Measurements from ENCODE around the gene MME.
"Not testable (repeated sequence)": the region's sequence is repeated elsewhere in the genome, so short reads cannot be mapped to it uniquely, and the experiment has no call there.

The MME gene

DNA sequence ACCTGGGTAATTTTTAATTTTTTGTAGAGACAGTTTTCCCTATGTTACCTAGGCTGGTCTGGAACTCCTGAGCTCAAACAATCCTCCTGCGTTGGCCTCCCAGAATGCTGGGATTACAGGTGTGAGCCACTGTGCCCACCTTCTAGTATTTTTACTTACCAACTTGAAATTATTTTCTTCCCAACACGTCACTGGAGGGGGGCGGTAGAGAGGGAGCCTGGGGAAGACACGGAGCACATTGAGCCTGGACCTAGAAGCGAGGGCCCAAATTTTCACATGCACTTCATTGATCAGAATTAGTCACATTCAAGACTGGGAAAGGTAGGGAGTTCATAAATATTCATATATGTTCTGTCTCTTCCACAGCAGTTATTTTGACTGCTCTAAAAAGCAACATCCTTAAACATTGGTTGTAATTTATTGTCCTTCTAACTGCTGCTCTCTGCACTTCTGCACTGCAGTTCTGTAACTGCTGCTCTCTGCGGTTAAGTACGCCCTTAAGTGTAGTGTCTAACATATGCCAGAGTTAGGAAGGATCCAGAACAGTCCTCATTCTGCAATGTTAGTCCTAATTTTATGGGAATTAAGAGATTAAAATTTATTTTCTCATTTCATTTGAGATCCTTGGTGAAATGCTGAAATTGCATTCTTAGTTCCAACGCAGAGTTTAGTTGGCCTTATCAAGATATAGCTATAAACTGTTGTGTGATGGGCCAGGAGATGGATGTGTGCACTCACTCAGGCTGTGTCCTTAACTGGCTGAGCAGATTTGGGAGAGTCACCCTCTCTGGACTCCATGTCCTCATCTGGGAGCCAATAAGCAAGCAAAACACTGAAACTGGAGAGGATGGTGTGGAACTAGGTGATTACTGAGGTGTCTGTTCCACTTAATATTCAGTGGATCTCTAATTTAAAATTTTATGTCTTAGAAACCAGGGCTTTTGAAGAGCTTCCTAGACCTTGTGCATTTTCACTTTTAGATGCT, 115.1 kb downstream of the MME start:
- no peak for DNase-seq

DNA sequence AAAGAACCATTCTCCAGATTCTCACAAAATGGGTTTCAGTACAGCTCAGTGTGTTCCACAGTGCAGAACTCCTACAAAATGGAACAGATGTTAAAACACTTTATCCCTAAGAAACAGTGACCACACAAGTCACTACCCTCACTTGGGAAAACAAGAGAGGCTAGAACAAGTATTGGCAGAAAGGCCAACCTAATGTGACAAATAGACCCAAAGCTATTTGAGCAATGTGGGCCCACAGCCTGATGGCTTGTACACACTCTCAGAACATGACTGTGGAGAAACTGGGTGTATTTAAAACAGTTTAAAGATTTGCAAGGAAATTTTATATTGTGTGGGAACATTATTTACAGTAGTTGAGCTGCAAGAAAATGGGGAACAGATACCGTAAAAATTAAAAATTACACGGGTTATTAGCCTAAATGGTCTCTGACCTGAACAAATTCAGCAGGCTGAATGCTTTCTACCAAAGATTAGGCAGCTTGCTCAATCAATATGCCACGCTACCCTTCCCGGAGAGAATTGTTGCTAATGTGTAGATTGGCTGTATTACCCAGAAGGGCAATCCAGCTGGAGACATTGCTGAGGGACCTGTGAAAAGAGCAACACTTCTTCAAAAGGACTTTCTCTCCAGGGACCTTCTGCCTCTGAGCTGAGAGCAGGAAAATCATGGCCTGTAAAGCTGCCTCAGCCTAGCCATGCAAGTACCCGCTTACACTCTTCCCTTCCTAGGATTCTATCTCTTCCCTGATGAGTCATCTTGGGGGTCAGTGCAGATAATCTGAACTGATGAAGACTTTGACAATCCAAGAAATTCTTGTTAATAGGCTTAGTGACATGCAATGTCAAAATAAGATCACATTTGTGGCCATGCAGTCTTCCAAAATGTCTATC, 116.3 kb downstream of the MME start:
- DNase-seq: no peak

GRCh38 chr3:155197786-155198185, 117.7 kb downstream of the MME start:
- DNase-seq: no peak

DNA sequence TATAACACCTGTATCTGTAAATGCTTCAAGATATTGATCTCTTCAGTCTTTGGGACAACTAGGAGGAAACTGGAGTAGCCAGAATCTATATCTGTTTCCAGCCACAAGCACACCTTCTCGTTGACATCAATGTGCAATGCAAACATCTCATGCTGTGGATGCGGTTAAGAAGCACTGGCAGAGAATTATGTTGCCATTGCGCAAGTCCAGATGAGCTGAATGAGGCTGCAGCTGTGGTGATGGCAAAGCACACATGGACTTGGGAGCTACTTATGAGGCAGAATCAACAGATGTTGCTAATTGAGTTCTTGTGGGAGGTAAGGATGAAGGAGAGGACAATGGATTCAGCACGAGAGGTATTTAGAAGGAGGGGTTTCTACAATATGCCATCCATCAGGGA, 122.5 kb downstream of the MME start:
- DNase-seq: no peak

DNA sequence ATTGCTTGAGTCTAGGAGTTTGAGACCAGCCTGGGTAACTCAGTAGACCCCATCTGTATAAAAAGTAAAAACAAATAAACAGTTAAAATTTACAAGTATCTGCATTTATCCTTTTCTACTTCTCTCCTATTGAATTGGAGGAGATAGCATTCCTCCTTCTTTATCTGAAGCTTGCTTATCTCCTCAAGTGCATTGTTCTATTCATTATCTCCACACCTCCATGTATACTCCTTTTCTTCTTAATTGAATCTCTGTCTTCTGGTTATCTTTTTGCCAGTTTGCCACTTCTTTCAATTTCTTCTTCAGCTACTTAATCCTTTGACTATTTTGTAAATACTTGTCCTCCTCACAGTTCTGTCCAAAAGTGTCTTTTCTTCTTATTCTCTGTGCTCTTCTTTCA, 124.7 kb downstream of the MME start:
- DNase-seq: no peak

DNA sequence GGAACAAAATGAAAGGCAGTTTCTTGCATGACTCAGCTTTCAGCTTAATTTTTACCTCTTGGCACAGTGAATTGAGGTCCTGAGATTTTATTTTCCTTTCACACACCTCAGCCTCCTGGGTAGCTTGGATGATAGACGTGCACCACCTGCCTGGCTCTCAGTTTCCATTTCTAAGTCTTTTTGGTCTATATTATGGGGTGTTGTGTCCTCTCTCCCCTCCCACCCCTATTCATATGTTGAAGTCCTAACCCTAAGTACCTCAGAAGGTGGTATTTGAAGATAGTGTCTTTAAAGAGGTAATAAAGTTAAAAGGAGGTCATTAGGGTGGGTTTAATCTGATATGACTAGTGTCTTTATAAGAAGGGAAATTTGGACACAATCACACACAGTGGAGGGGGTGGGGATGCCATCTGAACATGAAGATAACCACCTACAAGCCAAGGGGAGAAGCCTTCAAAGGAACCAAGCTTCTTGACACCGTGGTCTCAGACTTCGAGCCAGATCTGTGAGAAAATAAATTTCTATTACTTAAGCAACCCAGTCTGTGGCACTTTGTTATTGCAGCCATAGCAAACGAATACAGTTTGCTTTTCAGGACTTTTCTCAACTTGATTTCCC, 128.2 kb downstream of the MME start:
- DNase-seq: no peak

DNA sequence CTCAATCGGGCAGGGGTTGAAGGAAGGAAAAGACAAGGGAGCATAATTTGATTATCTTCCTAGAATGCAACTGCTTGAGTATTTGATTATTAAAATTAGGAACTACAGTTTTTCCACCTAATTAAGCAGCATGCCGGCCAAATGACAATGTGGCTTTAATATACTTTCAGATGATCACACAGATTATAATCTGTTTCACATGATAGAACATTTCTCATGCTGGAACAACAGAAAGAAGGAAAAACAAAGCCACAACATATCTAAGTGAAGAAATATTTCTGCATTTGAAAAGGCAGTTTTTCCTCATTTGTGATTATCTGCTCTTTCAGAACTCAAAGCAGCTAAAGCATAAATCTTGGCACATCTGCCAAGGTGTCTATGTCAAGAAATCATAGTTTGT, 130.6 kb downstream of the MME start:
- no peak for DNase-seq

- no peak for DNase-seq
Observed at GRCh38 chr3:155211266-155211665, 131.1 kb downstream of the MME start.

GRCh38 chr3:155211940-155212339, 131.8 kb downstream of the MME start:
- DNase-seq: no peak

DNA sequence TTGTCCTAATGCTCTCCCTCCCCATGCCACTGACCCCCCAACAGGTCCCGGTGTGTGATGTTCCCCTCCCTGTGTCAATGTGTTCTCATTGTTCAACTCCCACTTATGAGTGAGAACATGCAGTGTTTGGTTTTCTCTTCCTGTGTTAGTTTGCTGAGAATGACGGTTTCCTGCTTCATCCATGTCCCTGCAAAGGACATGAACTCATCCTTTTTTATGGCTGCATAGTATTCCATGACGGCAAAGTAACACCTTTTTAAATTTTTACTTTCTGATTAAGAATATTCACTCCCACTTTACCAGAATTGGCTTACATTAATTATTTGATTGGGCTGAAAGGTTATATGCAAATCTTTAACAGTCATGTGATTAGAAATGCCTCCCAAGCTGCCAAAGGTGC, 135.9 kb downstream of the MME start:
- not testable (repeated sequence) for DNase-seq

DNA sequence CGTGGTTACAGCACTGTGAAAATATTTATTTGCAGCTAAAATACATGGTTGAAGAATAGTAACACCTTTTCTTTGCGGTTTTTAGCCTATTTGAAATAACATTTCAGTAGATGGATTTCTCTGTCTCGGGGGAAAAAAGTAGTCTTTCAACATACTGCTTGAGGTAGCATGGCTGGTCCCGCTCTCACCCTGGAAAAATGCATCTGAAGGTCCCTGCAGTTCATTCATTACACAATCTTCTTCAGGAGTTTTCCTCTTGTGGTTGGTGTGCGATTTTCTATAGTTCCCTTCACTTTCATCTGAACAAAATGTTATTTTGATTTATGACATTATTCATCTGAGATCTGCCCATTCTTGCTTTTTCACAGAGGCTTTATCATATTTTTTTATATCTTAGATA, 137.5 kb downstream of the MME start:
- DNase-seq: no peak

GRCh38 chr3:155218462-155218861, 138.3 kb downstream of the MME start:
- no peak for DNase-seq

GRCh38 chr3:155219106-155219505, 139.0 kb downstream of the MME start:
- DNase-seq: no peak

DNA sequence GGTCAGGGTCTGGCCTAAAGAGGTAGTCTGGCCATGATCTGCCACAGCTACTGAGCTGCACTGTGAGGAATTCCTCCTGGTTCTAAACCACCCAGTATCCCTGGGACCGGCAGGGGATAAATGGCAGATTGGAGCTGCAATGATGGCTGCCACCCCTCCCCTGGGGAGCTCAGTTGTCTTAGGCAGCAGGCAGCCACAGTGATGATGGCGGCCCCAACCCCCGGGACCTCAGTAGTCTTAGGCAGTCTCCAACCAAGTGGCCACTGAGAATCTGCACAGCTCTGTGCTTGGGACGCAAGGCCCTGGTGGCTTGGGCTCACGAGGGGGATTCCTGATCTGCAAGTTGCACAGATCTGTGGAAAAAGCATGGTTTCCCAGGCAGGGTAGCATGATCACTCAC, 145.3 kb downstream of the MME start:
- DNase-seq: no peak

DNA sequence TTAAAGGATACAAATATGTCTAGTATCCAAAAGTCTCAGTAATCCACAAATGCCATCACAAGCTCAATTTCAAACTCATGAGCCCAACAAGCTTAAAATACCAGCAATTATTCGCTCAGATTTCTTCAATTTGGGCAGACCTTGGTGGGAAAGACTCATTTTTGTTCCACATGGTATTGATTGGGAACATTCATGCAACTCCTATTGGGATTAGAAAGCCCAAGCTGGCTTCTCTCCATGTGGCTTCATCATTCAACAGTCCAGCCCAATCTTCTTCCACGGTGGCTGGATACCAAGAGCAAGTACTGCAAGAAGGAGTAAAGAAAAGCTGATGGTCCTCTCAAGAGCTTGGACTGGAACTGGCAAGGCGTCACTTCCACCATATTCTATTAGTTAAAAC, 147.0 kb downstream of the MME start:
- no peak for DNase-seq

- no peak for DNase-seq
Observed at GRCh38 chr3:155228676-155229075, 148.6 kb downstream of the MME start.

DNA sequence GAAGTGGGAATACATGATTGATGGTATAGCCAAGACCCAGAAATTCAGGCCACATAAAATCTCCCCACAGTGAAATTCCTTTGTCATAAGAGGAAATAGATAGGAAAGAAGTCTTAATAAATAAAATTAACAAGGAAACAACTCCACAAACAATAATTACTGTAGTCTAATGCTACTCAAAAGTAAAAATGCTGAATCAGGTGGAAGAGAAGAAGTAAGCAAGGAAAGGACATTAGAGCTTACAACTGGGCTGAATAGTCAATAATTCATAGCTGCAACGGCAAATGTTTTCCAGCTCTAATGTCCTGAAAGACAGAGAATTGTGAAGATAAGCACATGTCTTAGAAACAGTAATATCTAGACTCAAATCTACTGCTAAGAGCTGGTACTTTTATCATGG, 149.0 kb downstream of the MME start:
- no peak for DNase-seq

- DNase-seq: no peak
Observed at GRCh38 chr3:155230382-155230781, 150.3 kb downstream of the MME start.

DNA sequence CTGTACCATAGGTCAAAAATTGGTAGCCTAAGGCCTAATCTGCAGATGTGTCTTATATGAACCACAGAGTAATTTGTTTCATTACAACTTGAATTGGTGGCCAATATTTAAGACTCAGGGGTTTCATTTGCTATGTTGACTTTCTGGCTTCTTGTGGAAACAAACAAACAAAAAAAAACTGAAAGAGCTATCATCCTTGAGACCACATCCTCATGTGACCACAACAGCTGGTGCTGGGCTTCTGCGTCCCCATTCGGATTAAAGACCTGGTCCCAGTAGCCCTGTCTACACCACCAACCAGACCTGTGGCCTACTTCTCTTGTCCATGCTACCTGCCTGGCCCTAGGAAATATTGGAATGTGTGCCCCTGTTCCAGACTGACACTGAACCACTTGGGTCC, 151.7 kb downstream of the MME start:
- no peak for DNase-seq

DNA sequence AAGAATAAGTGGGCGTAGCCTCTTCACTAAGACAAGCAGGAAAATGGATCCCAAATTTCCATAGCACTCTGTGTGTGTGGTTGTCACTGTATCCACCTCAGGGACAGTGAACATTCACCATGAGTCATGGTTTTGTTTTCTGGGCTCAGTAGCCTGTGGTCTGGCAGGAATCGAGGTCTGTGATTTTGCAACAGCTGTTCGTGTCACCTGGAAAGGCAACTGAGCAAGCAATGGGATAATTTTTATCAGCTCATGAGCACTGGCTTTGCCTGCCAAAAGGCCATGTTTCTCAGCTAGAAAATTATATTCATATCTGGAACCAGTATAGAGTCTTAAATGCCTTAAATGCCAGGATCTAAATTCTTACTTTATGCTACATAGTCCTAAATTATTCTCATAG, 152.5 kb downstream of the MME start:
- DNase-seq: no peak

- DNase-seq: no peak
Observed at GRCh38 chr3:155233213-155233612, 153.1 kb downstream of the MME start.

Measured in stimulated activated naive CD4-positive, alpha-beta T cell treated with Interleukin-2 at 50 U/mL for 16 hours (primary cell).